HG02610 (cell line): Measurements from ENCODE around the gene TTC28.

ENCODE experiments used
- ATAC-seq: cut with Tn5 transposase; IDR thresholded peaks from one replicate; pipeline ENCODE4 v1.9.1; 2021; ENCODE audit warnings: mild to moderate bottlenecking, moderate library complexity; ENCODE audit not compliant: unreplicated experiment

TTC28 gene

DNA sequence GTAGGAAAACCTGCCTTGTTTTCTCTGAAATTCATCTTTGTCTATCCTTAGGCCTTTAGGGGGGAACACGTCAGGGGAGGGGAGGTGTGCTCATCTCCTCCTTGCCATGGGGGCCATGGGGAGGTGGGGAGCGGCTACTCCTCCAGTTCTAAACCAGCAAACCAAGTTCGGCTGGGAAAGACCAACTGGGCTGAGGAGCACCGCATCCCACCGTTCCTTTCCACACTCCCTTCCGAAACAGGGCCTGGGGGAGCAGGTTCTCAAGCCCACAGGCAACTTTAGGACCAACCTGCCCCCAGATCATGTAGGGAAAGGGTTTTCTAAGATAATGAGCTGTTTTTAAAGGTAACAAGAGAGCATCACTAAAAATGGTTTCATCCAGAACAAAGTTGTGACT is 683.1 kb downstream of the TTC28 start:
- ATAC-seq, result no peak

DNA sequence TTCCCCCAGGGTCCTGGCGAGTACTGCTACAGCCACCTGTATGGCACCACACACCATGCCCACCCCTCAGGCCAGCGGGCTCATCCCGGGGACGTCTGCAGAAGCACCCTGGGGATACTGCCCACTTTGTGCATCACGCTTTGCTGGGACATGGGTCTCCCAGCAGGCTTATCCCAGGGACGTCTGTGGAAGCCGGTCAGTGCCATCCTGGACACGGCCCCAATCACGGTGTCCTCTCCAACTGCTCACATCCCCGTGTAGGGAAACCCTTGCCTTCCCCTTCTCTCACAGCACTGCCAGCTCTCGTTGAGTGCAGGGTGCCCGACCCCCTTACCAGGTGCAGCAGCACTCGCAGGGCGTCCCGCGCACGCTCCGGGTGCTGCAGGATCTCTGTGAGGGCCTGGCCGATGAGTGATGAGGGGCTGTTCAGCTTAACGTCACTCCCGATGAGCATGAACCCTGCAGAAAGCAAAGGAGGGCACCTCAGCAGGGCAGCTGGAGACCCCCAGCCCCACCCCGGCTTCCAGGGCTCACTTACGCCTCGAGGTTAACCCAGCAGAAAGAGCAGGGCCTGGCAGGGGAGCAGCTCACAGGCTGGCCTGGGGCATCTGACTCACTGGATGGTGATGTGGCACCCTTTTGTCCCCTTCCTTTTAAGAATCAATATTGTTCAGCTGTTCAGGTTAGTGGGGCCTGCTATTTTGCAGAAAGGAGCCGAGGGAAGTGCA is 683.7 kb downstream of the TTC28 start:
- ATAC-seq, result no peak

DNA sequence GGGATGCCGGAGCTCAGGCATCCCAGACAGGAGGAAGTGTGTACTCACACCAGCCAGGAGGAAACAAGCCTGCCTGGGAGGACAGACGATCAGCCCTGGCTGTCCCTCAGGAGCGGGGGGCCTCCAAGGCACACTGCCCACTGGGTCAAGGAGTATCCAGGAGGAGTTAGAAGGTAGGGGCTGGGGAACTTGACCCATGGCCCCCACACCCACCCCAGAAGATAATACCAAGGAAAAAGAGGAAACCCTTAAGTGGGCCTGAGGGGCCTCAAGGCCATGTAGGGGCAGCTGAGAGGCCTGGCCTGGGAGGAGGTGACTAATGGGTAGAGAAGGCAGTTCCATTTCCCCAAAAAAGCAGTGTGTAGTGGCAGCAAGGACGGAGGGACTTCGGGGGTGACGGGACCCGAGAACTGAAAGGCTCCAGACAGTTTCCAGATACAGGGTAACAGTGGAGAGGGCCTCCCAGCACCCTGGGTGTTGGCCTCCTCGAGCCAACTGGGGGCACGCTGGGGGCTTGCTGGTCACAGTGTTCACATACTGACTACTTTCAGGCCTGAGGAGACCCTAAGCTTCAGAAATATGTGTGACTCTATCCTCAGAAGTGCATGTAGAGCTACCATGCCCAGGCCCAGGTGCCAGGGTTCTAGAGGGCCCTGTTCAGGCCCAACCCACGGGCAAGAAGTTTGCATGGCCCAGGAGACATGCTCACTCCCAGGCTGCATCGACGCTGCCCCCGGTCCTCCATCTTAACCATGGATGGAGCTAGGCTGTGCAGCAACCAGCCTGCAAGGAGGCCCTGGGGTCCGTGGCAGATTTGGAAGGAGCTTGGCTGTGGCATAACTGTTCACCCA is 684.9 kb downstream of the TTC28 start:
- ATAC-seq, result no peak

DNA sequence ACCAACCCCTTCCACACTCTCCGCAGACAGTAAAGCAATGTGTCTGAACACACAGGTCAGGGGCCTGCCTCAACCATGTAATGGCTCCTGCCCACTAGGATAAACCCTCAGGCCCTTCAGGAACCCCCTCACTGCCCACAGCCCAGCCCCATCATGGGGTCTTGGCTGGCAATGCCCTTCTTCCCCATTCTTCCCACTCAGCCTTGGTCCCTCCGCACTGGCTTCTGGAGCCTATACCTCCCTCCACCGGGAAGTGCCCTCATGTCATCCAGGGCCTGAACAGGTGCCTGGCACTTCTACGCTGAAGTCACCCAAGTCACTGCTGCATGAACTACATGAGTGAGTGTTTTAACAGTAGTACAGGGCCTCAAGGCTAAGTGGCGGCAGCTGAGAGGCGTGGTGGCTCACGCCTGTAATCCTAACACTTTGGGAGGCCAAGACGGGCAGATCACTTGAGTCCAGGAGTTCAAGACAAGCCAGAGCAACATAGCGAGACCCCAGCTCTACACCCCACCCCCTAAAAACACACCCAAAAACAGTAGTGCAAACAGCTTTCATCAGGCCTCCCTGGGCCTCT is 685.8 kb downstream of the TTC28 start:
- no peak for ATAC-seq

DNA sequence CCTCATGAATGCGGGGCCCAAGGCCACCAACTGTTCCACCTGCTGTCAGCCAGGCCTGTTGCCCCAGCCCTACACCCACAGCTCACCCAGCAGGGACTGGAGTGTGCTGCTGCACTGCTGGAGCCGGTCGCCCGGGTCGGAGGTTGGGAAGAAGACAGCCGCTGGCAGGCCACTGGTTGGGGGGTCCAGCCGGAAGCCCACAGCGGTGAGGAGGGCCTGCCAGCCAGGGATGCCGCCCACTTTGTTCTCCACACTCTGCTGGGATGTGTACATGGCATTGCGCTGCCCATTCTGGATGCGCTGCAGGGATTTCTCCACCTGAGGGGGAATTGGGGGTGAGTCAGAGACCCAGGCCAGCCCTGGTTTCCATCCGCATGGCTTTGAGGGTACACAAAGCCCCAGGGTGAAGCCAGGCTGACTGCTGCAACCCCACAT is 686.4 kb downstream of the TTC28 start:
- no peak for ATAC-seq

DNA sequence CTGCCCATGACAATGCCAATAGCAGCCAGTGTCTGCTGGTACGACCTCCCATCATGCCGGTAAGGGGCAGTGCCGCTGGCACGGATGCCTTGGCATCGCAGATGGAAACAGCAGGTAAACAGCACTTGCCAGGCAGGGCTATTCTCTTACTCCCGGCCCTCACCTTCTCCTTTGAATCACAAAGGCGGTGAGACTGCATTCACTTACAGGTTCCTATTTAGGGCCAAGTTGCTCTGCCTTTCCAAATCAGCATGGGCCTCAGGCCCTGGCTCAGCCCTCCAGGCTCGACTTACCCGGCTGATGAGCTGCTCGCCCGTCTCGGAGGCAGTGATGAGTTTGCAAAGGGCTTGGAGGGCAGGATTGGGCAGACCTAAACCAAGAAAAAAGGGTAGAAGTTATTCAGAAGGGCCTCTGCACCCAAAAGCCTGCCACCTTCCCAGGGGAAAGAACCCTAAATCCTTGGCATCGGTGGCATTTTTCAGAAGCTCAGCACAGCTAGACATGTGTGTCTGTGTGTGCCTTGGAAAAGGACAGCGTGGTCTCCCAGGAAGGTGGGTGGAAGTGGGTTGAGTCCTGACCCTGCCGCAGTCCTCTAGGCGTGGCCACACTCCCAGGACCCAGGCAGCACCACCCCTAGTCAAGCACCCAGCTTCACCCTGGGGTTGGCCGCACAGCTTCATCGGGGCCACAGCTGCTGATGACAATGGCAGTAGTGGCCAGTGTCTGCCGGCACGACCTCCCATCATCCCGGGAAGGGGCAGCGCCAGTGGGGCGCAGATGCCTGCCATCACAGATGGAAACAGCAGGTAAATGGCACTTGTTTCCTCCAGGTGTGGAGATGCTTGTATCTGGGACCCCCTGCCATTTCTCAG is 687.1 kb downstream of the TTC28 start:
- ATAC-seq, result no peak

DNA sequence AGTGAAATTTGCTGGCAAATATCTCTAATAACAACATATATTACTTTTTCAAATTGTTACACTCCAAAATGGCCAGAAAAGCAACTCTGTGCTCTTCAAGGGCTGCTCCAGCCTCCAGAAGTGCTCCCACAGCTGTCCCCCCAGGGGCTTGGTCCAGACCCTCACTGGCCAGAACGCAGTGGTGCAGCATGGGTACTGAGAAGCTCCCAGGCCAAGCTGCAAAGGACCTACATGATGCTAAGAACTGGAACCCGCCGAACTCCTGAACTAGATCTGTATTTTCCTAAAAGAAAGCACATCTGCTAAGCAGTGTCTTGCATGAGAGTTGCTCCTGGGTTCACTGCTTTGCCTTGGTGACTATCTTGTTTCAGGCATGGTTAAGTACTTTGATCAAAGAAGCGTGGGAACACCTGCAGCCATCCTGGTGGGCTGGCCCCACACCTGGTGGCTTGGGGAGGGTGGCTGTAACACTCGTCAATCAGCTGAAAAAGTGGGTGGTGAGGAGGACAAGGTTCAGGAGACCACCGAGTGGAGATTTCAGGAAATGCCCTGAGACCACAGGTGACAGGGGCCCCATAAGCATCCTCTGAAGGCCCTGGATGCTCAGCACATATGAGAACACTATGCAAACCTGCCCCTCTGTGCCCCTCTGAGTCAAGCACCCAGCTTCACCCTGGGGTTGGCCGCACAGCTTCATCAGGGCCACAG is 687.9 kb downstream of the TTC28 start:
- no peak for ATAC-seq

DNA sequence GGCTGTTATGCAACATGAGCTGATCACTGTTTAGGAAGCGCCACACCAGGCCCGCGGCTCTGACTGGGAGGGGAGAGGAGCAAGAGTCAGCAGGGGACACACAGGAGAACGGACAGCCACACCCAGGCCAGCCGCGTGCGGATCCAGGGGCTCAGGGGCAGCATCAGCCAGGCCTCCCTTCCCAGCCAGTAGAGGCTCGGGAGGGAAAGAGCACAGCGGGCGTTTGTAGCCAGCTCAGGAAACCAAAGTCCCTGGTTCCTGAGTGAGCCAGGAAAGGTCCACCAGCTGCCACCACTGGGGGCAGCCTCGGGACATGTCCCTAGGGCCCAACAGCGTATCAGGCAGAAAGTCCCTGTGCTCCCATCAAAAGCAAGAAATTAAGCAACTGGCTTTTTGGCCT is 688.8 kb downstream of the TTC28 start:
- ATAC-seq, result no peak

DNA sequence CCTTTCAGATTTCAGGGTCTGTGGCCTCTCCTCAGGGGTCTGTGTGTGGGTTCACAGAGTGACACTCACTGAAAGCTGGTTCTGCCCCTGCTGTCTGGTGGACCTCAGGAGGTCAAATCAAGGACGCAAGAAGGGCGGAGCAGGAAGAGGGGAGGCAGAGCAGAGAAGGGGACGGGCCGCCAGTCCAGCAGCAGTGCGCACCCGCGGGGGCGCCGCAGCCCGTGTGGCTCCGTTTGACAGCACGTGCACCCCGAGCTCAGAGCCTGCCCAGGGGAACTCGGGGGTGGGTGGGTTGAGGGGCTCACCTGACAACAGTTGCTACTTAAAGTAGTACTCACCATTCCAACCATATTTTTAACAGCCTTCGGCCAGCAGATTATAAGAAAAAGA is 689.2 kb downstream of the TTC28 start:
- ATAC-seq, result no peak

DNA sequence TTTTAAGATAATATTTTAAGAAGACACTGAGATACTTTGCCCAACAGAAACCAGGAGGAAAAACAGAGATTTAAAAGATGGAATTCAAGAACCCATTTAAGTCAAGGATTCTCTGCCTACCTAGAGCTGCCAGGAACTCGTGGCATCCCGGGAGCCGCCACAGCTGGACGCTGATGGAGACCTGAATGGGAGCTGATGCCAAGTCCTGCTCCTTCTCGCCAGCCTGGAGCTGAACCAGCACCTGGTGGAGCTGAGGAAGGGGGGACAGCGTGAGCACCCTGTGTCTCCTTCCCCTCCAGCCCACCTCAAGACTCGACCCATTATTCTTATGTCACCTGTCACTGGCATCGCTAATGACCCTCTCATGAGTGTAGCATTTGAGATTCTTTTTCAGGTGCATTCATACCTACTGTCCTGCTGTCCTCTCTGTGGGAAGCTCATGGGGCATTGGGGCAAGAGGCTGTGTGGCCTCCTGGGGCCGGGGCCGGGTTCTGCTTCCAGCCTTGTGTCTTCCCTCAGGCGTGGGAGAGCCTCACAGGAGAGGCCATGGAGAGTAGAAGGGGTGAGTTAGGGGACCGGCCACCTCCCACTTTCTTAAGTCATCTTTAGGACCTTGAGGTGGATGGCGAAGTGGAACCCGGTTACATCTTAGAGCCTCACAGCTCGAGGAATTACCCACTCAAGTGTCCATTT is 689.7 kb downstream of the TTC28 start:
- no peak for ATAC-seq

DNA sequence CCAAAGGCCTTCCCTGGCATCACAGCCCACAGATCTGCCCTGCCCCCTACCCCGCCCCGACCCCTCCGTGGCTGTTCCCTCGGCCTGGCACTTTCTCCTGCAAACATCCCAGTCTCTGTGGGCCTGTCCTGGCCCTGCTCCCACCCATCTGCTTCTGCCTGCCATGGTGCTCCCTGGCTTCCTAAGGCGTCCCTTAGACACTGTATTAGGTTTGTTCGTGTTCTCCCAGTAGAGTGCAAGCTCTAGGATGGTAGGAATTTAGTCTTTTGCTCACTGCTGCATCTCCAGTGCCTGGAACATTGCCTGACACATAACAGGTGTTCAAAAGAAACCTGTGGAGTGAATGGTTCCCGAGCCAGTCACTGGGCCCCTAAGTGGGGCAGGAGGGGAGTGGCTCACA is 690.9 kb downstream of the TTC28 start:
- no peak for ATAC-seq

DNA sequence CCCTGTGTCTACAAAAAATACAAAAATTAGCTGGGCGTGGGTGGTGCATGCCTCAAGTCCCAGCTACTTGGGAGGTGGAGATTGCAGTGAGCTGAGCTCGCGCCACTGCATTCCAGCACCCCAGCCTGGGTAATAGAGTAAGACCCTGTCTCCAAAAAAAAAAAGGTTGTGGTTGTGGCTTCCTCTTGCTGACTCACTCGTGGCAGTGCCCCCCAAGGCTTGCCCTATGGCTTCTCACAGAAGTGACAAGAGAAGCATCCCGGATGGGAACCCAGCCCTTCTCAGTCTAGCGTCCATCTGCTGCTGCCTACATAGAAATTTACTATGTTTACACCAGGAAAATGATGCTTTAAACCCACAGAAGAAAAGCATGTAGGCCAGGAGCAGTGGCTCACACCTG is 692.1 kb downstream of the TTC28 start:
- no peak for ATAC-seq

DNA sequence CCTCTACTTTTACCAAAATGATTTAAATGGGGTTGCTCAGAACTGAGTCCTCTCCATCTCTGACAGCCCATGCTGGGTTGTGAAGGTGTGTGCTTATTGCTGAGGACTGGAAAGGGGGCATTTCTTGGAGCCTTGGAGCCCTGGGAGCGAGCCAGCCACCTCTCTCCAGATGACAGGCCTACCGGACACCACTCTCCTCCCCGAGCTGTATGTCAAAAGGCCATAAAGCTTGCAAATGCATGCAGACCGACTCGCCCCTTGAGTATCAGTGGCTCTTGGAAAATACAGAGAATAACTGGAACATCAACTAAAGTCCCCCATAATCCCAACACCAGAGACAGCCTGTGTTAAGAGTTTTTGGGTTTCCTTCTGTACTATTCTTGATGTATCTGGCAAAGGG is 692.7 kb downstream of the TTC28 start:
- no peak for ATAC-seq

DNA sequence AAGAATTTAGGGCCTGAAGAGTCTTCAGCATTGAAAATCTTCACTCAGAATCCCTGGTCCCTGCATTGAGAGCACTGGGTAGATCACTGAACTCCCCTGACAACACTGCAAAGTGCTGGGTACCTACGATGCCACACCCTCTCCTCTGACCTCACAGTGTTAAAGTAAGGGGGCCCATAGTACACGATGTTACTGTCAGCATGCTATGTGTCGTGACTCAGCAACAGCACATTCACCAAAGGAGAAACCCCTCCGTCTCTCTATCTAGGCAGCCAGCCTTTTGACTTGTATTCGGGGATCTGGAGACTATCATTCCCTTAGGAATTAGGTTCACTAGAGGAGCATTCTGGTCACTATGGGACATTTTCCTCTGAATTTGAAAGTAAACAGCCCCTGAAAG is 693.2 kb downstream of the TTC28 start:
- no peak for ATAC-seq

DNA sequence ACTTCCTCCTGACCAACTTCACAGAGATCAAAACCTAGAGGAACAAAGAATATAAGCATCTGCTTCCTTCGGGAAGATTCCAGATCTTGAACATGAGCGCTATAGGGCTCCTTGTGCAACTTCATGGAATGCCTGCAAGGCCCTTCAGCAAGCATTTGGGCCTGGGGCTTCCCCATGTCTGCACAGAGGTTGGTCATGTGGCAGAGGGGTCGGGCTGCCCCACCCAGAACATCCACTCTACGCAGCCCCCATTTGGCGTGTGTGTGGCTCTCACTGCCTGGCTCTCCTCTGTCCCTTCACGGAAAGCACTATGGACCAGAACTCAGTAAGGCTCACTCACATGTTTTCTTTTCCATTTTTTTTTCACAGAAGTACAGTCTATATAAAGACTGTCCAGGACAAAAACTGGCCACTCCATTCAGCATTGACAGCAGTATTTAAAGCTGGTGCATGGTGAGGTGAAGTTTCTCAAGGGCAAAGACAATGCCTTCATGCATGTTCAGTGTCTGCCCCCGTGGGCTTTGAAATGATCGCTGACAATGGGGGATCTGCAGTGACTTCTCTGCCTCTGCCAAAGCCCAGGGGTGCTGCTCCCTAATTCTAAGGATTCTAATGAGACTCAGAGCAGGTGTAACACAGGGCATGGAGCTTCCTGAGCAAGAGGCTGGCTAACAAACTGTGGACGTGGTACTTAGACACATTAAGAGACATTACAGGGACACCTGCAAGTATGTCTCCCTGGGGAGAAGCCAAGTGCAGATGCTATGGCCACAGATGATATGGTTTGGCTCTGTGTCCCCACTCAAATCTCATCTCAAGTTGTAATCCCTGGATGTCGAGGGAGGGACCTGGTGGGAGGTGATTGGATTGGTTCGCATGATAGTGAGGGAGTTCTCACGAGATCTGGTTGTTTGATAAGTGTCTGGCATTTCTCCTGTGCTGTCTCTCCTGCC is 694.0 kb downstream of the TTC28 start:
- ATAC-seq, result no peak

DNA sequence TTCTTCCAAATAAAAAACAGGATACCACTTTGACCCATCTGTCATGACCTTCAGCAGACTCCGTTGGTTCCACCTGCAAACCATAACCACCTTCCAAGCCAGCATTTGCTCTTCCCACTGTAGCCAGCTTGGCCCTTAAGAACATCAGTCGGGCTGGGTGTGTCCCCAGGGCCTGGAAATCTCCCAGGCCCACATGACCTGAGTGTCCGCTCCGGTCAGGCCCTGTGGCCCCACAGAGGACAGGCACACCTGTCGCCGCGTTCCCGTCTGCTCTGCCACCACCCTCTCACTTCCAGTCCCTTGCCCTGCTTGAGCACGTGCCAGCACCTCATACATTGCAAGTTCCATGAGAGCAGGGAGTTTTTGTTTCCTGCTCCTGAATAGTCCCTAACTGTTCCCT is 694.9 kb downstream of the TTC28 start:
- ATAC-seq, result no peak

DNA sequence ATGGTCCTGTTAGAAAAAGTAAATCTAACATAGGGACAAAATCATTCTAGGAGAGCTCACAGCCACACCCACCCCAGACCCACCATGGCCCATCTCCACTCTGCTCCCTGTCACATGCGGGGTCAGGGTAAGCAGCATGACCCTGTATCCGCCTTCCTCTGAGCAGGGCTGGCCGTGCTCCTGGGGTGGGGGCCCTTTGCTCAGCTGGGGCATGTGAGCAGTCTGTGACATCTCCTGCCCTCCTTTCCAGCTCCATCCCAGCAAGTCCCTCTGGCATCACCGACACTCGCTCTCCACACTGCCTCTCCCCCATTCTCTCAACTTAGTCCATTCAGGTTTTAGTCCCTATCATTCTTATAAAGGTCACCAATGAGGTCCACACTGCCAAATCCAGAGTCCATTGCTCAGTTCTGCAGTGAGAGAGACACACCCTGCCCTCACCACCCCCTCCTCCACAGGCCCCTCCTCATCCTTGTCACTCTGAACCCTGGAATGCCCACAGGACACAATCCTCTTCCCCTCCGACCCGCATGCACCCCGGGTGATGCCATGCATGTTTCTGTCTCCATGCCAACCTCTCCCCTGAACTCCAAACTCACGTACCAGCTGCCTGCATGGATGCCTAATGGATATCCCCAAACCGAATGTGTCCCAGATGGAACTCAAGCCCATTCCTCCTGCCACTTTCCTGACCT is 695.5 kb downstream of the TTC28 start:
- ATAC-seq, result no peak

DNA sequence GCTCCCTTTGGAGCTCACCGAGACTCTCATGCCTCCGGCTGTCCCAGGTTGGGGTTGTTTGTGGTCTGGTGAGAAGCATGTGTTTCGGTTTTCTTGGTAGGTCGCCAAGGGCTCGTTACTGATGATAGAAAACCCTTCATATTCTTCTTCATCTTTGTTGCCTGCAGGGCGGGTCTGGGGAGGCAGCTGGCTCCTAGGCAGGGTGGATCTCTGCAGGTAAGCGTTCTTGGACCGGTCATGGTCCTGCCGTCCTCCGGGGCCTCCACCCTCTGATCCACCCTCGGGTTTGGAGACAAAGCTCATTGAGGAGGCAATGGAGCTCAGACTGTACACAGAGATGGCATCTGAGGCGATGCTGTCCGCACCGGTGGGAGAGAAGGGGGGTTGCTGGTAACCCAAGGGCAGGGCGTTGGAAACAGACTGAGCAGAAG is 696.3 kb downstream of the TTC28 start:
- no peak for ATAC-seq
